ENCODE results near the gene PTCH1.

PTCH1 gene

GRCh38 chr9:95513711-95514110 is 3.1 kb downstream of the PTCH1 start:
- DNase-seq (ENCODE audit: low read depth in 2 of 2) = no peak
- no peak for TF ChIP-seq CTCF (IDR thresholded peaks at IDR 0.05; ENCODE audit: low read depth, low read length)
- H3K4me3 ChIP-seq (replicated peaks in 1 of 2; ENCODE audit: low read depth in 2 of 2, low read length in 2 of 2) = no peak overlapping the region

- DNase-seq (ENCODE audit: low read depth in 2 of 2) = no peak
- H3K4me3 ChIP-seq (replicated peaks in 1 of 2; ENCODE audit: low read depth in 2 of 2, low read length in 2 of 2) = no peak overlapping the region
- TF ChIP-seq CTCF (IDR thresholded peaks at IDR 0.05; ENCODE audit: low read depth, low read length) = no peak
Observed at GRCh38 chr9:95512709-95513095, 4.1 kb downstream of the PTCH1 start.

GRCh38 chr9:95511952-95512708 is 4.6 kb downstream of the PTCH1 start:
- no peak for TF ChIP-seq CTCF (IDR thresholded peaks at IDR 0.05; ENCODE audit: low read depth, low read length)
- peak in 1 of 2 donors; percentile 38 for DNase-seq (ENCODE audit: low read depth in 2 of 2)
- peak overlapping the region; percentile 78 to 83 for H3K4me3 ChIP-seq (replicated peaks in 1 of 2; ENCODE audit: low read depth in 2 of 2, low read length in 2 of 2)

GRCh38 chr9:95511616-95511931 is 5.2 kb downstream of the PTCH1 start:
- no peak for TF ChIP-seq CTCF (IDR thresholded peaks at IDR 0.05; ENCODE audit: low read depth, low read length)
- peak overlapping the region; percentile 78 to 83 for H3K4me3 ChIP-seq (replicated peaks in 1 of 2; ENCODE audit: low read depth in 2 of 2, low read length in 2 of 2)
- no peak for DNase-seq (ENCODE audit: low read depth in 2 of 2)

- no peak for TF ChIP-seq CTCF (IDR thresholded peaks at IDR 0.05; ENCODE audit: low read depth, low read length)
- peak overlapping the region; percentile 82 to 83 for H3K4me3 ChIP-seq (replicated peaks in 1 of 2; ENCODE audit: low read depth in 2 of 2, low read length in 2 of 2)
- peak; percentile 92 to 98 for DNase-seq (ENCODE audit: low read depth in 2 of 2)
Observed at GRCh38 chr9:95510709-95511615, 5.8 kb downstream of the PTCH1 start.

- no peak for TF ChIP-seq CTCF (IDR thresholded peaks at IDR 0.05; ENCODE audit: low read depth, low read length)
- peak overlapping the region; percentile 82 for H3K4me3 ChIP-seq (replicated peaks in 1 of 2; ENCODE audit: low read depth in 2 of 2, low read length in 2 of 2)
- peak in 1 of 2 donors; percentile 23 for DNase-seq (ENCODE audit: low read depth in 2 of 2)
Observed at GRCh38 chr9:95509851-95510708, 6.7 kb downstream of the PTCH1 start.
